Mucosa of descending colon (tissue), 3 donors: ENCODE results near the gene ABHD17A. TPM values are rescaled to one million over a fixed set of nuclear protein-coding genes. Genes with fewer than 3 reads are reported as not detected.

Source experiments
- ATAC-seq: fragments of 200-7000 bp; cut with Tn5 transposase; one replicate; pipeline ENCODE4 v1.9.1; 2020; ENCODE audit warnings: mild to moderate bottlenecking, moderate library complexity
- DNase-seq, 3 donors: peaks; one replicate each; pipeline ENCODE4 v3.0.0-alpha.2; 2020
- H3K36me3 ChIP-seq: fragments of 200-600 bp; one replicate; pipeline ENCODE4 v1.8.0; 2021; ENCODE audit warnings: low read depth, mild to moderate bottlenecking
- H3K4me1 ChIP-seq: fragments of 200-600 bp; one replicate; pipeline ENCODE4 v1.8.0; 2021; ENCODE audit warnings: low read depth, mild to moderate bottlenecking
- H3K4me3 ChIP-seq: fragments of 200-600 bp; one replicate; pipeline ENCODE4 v1.8.0; 2021; ENCODE audit warnings: mild to moderate bottlenecking
- H3K9me3 ChIP-seq: fragments of 200-600 bp; one replicate; pipeline ENCODE4 v1.8.0; 2021; ENCODE audit warnings: mild to moderate bottlenecking
- CTCF ChIP-seq: fragments of 200-600 bp; IDR thresholded peaks from one replicate; pipeline ENCODE4 v1.8.0; 2022; ENCODE audit warnings: antibody characterized with exemption, mild to moderate bottlenecking
- intact Hi-C, 2 donors: fragments of 100-400 bp; cut with DNase I in 1 of 2; cut with micrococcal nuclease in 1 of 2; formaldehyde crosslinking; loops; one replicate each; pipeline versions ENCODE4 v1.11.0 to v1.11.1; 2022; cut with DNase I, micrococcal nuclease
- total RNA-seq, 3 donors: library from RNA; stranded (reverse); fragmentation: NEBNext Ultra II Directional in 2 of 3; extraction: Animal tissue kit (Norgen Biotek cat#: 25700) in 2 of 3; gene quantifications; one replicate each; pipeline versions ENCODE4 v1.2.1 to v1.2.4, GENCODE V29; 2021 to 2023
- donor health status: DM: no; HTN: no; CAD: no; lungs with moderate emphysema.
- donor health status: DM: no; HTN: no; CAD: no.
- donor health status: DM: no; HTN: yes; CAD: no.

Gene ABHD17A
- total RNA-seq, 3 donors from 2014 or later = 60.9 to 65.8 (median 65.8) TPM

- intact Hi-C loops = no loop called here
- DNase-seq (peak in 2 of 3 donors; percentile 36 to 67), ATAC-seq (peak; percentile 39)
- Histone ChIP-seq H3K4me3 (no peak overlapping the region), H3K36me3 (no peaks in the 10 kb centered on the region), H3K9me3 (no peaks in the 10 kb centered on the region), H3K4me1 (peaks cover 58% of the 10 kb centered on the region)
- TF ChIP-seq CTCF = no peak
Observed at GRCh38 chr19:1840541-1841115, 44.7 kb downstream of the ABHD17A start.

- H3K36me3 ChIP-seq = no peaks in the 10 kb centered on the region
- no peak for TF ChIP-seq CTCF
- no peaks in the 10 kb centered on the region for H3K9me3 ChIP-seq
- ATAC-seq (peak; percentile 84), DNase-seq (peak; percentile 87 to 89 (median 87))
- no peak overlapping the region for H3K4me3 ChIP-seq
- intact Hi-C loops = no loop called here
- peaks cover 51% of the 10 kb centered on the region for H3K4me1 ChIP-seq
Observed at GRCh38 chr19:1839658-1840540, 45.4 kb downstream of the ABHD17A start.

GRCh38 chr19:1837625-1838105 lies 47.6 kb downstream of the ABHD17A start:
- no peak overlapping the region for H3K4me3 ChIP-seq
- H3K4me1 ChIP-seq = peaks cover 38% of the 10 kb centered on the region
- peak in 2 of 3 donors; percentile 76 to 87 for DNase-seq
- peak; percentile 94 for TF ChIP-seq CTCF
- intact Hi-C loops = no loop called here
- no peaks in the 10 kb centered on the region for H3K36me3 ChIP-seq
- peak; percentile 58 for ATAC-seq
- H3K9me3 ChIP-seq = no peaks in the 10 kb centered on the region

GRCh38 chr19:1837222-1837565 lies 48.1 kb downstream of the ABHD17A start:
- no peak for DNase-seq
- Histone ChIP-seq H3K9me3 (no peaks in the 10 kb centered on the region), H3K4me1 (peaks cover 38% of the 10 kb centered on the region), H3K36me3 (no peaks in the 10 kb centered on the region), H3K4me3 (no peak overlapping the region)
- intact Hi-C loops = no loop called here
- no peak for TF ChIP-seq CTCF
- ATAC-seq = no peak

GRCh38 chr19:1836458-1837221 lies 48.7 kb downstream of the ABHD17A start:
- ATAC-seq (no peak), DNase-seq (no peak)
- no peaks in the 10 kb centered on the region for H3K36me3 ChIP-seq
- H3K9me3 ChIP-seq = no peaks in the 10 kb centered on the region
- intact Hi-C loops = no loop called here
- peaks cover 37% of the 10 kb centered on the region for H3K4me1 ChIP-seq
- no peak overlapping the region for H3K4me3 ChIP-seq
- TF ChIP-seq CTCF = no peak
